GM23338 (cell line): ENCODE results near the gene NMBR. TPM values are rescaled to one million over a fixed set of nuclear protein-coding genes. Genes with fewer than 3 reads are reported as not detected.

Experiments used
- ATAC-seq: fragments of 200-7000 bp; cut with Tn5 transposase; 3 replicates; pipeline ENCODE4 v1.9.1; 2020
- DNase-seq: peaks from one replicate; pipeline ENCODE4 v3.0.0-alpha.2; 2015; ENCODE audit warnings: low spot score
- H2AFZ ChIP-seq: fragments of 200-600 bp; sonication (generic); 2 replicates; pipeline ENCODE4 v1.8.0; 2016; ENCODE audit warnings: antibody characterized with exemption, mild to moderate bottlenecking, moderate library complexity
- H3F3A ChIP-seq: fragments of 200-600 bp; sonication (generic); replicated peaks from 2 replicates; pipeline ENCODE4 v1.8.0; 2017; ENCODE audit warnings: antibody characterized with exemption, mixed run types, low read depth
- H3K27ac ChIP-seq: fragments of 200-600 bp; sonication (generic); 2 replicates; pipeline ENCODE4 v1.6.1; 2016; ENCODE audit warnings: low read depth
- H3K27me3 ChIP-seq: fragments of 200-600 bp; sonication (generic); 2 replicates; pipeline ENCODE4 v1.8.0; 2016; ENCODE audit warnings: mild to moderate bottlenecking, mixed run types, moderate library complexity; ENCODE audit not compliant: insufficient read depth
- H3K36me3 ChIP-seq: fragments of 200-600 bp; sonication (generic); 2 replicates; pipeline ENCODE4 v1.8.0; 2016; ENCODE audit warnings: mild to moderate bottlenecking; ENCODE audit not compliant: insufficient read depth
- H3K4me1 ChIP-seq: fragments of 200-600 bp; sonication (generic); 2 replicates; pipeline ENCODE4 v1.8.0; 2016; ENCODE audit warnings: mild to moderate bottlenecking, moderate library complexity; ENCODE audit not compliant: insufficient read depth
- H3K4me2 ChIP-seq: fragments of 200-600 bp; sonication (generic); 2 replicates; pipeline ENCODE4 v1.7.1; 2017; ENCODE audit warnings: mixed run types
- H3K4me3 ChIP-seq: fragments of 200-600 bp; sonication (generic); 2 replicates; pipeline ENCODE4 v1.6.1; 2016; ENCODE audit warnings: mixed run types
- H3K79me2 ChIP-seq: fragments of 200-600 bp; sonication (generic); replicated peaks from 2 replicates; pipeline ENCODE4 v1.8.0; 2017; ENCODE audit warnings: mild to moderate bottlenecking; ENCODE audit not compliant: insufficient read depth
- H3K9me2 ChIP-seq: fragments of 200-600 bp; sonication (generic); 2 replicates; pipeline ENCODE4 v1.8.0; 2017; ENCODE audit not compliant: insufficient read depth
- H4K20me1 ChIP-seq: fragments of 200-600 bp; sonication (generic); replicated peaks from 2 replicates; pipeline ENCODE4 v1.8.0; 2017; ENCODE audit warnings: mild to moderate bottlenecking; ENCODE audit not compliant: insufficient read depth
- H3K27ac Mint-ChIP-seq: 2 replicates; pipeline ENCODE4 v1.8.0; 2020; ENCODE audit warnings: inconsistent platforms, mild to moderate bottlenecking, moderate library complexity, mixed read lengths
- H3K27me3 Mint-ChIP-seq: 3 replicates; pipeline ENCODE4 v1.8.0; 2022; ENCODE audit warnings: low read depth, mild to moderate bottlenecking, moderate library complexity, mixed read lengths, inconsistent platforms; ENCODE audit not compliant: insufficient read depth, poor library complexity
- H3K36me3 Mint-ChIP-seq: 3 replicates; pipeline ENCODE4 v1.8.0; 2021; ENCODE audit warnings: low read depth, mild to moderate bottlenecking, inconsistent platforms, moderate library complexity, mixed read lengths
- H3K4me1 Mint-ChIP-seq: 3 replicates; pipeline ENCODE4 v1.8.0; 2020; ENCODE audit warnings: mild to moderate bottlenecking, inconsistent platforms, mixed read lengths
- H3K4me3 Mint-ChIP-seq: 3 replicates; pipeline ENCODE4 v1.8.0; 2021; ENCODE audit warnings: moderate library complexity, mild to moderate bottlenecking, inconsistent platforms, mixed read lengths
- H3K9me3 Mint-ChIP-seq: 3 replicates; pipeline ENCODE4 v1.8.0; 2020; ENCODE audit warnings: moderate library complexity, mild to moderate bottlenecking, inconsistent platforms, mixed read lengths
- CREB1 ChIP-seq: fragments of 250-450 bp; sonication (Bioruptor Pico); IDR thresholded peaks from 2 replicates; pipeline ENCODE4 v1.5.0; 2020; ENCODE audit warnings: low read depth, mild to moderate bottlenecking, moderate library complexity
- CTCF ChIP-seq, 2 experiments: fragments of 200-600 bp in 1 of 2; sonication (generic) in 1 of 2; conservative IDR thresholded peaks; 2 replicates each; pipeline versions ENCODE4 v1.5.1 to v1.6.1; 2016 to 2017; ENCODE audit warnings: antibody characterized with exemption in 2 of 2, low read depth in 2 of 2, mild to moderate bottlenecking in 2 of 2, moderate library complexity in 1 of 2
- ETS1 ChIP-seq: IDR thresholded peaks from 2 replicates; pipeline ENCODE4 v1.6.1; 2016; ENCODE audit warnings: antibody characterized with exemption
- EZH2 ChIP-seq: fragments of 200-600 bp; sonication (generic); IDR thresholded peaks from one replicate; pipeline ENCODE4 v1.8.0; 2017; ENCODE audit warnings: antibody characterized with exemption, mild to moderate bottlenecking, low read depth; ENCODE audit not compliant: unreplicated experiment
- EZH2phosphoT487 ChIP-seq: fragments of 200-600 bp; sonication (generic); IDR thresholded peaks from one replicate; pipeline ENCODE4 v1.8.1; 2018; ENCODE audit warnings: antibody characterized with exemption; ENCODE audit not compliant: unreplicated experiment
- JUNB ChIP-seq: IDR thresholded peaks from one replicate; pipeline ENCODE4 v1.6.1; 2016; ENCODE audit warnings: antibody characterized with exemption; ENCODE audit not compliant: unreplicated experiment
- NANOG ChIP-seq: IDR thresholded peaks from 2 replicates; pipeline ENCODE4 v1.6.1; 2016; ENCODE audit warnings: antibody characterized with exemption, borderline replicate concordance
- POLR2AphosphoS5 ChIP-seq: IDR thresholded peaks from 2 replicates; pipeline ENCODE4 v1.6.1; 2016; ENCODE audit warnings: antibody characterized with exemption, low read depth
- REST ChIP-seq: IDR thresholded peaks from one replicate; pipeline ENCODE4 v1.6.1; 2018; ENCODE audit warnings: antibody characterized with exemption; ENCODE audit not compliant: unreplicated experiment
- STAT1 ChIP-seq: IDR thresholded peaks from one replicate; pipeline ENCODE4 v1.6.1; 2016; ENCODE audit warnings: antibody characterized with exemption; ENCODE audit not compliant: unreplicated experiment
- ZNF114 ChIP-seq: fragments of 250-450 bp; sonication (Bioruptor Pico); IDR thresholded peaks from 2 replicates; pipeline ENCODE4 v1.5.0; 2020; ENCODE audit warnings: mild to moderate bottlenecking, moderate library complexity
- ZNF462 ChIP-seq: fragments of 250-450 bp; sonication (Bioruptor Pico); IDR thresholded peaks from 2 replicates; pipeline ENCODE4 v1.5.0; 2020; ENCODE audit warnings: mild to moderate bottlenecking, moderate library complexity
- polyA plus RNA-seq: library from polyadenylated mRNA; unstranded; fragments of >200 nt; fragmentation: Nextera tagmentation; extraction: Ambion mirVana; gene quantifications from 2 replicates; pipeline ENCODE4 v1.2.1, GENCODE V29; 2016
- total RNA-seq: library from RNA; depleted of rRNA; stranded (reverse); fragments of >200 nt; shearing (Covaris generic); gene quantifications from 2 replicates; pipeline ENCODE4 v1.2.3, GENCODE V29; 2014

NMBR gene
- total and polyA plus RNA-seq, 2 experiments from 2014 or later = not detected

DNA sequence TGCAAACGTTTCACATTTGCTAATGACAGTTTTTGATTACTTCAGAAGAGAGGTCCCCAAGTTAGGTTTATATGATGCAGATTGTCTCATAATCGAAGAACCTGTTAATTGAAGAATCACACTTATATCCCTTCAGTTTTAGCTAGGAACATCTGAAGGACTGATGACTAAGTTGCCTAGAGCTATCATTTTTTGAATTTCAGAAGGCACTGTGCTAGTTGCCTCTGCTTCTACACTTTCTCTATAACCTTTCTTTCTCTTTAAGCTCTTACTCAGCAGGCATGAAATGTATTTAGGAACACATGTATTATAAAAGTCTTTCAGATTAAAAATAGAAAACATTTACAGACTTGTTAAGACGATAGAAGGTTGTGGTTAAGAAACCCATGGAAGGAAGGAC, 28.6 kb downstream of the NMBR start:
- Mint-ChIP-seq H3K9me3 (no peaks in the 10 kb centered on the region), H3K27me3 (peaks cover 1% of the 10 kb centered on the region), H3K4me1 (peaks cover 4% of the 10 kb centered on the region; the same call in 2 of the 3 replicates), H3K27ac (no peak overlapping the region), H3K36me3 (no peaks in the 10 kb centered on the region), H3K4me3 (no peak overlapping the region)
- Histone ChIP-seq H3K4me1 (no peaks in the 10 kb centered on the region), H3K27me3 (no peaks in the 10 kb centered on the region), H3K4me2 (no peak overlapping the region), H3K79me2 (no peaks in the 10 kb centered on the region), H2AFZ (no peak overlapping the region; the same call in 1 of the 2 replicates), H3K4me3 (no peak overlapping the region), H3K36me3 (no peaks in the 10 kb centered on the region), H3F3A (no peaks in the 10 kb centered on the region), H3K9me2 (no peaks in the 10 kb centered on the region), H3K27ac (no peak overlapping the region), H4K20me1 (no peaks in the 10 kb centered on the region)
- ATAC-seq (no peak), DNase-seq (no peak)
- no peak for TF ChIP-seq CREB1 (CRISPR knock-in tag)
- TF ChIP-seq ETS1 = no peak
- TF ChIP-seq JUNB = no peak
- TF ChIP-seq ZNF462 (CRISPR knock-in tag) = no peak
- TF ChIP-seq REST = no peak
- TF ChIP-seq CTCF (conservative IDR thresholded peaks at IDR 0.05; ENCODE audit: low read depth in 2 of 2) = no peak
- no peak for TF ChIP-seq POLR2AphosphoS5
- TF ChIP-seq NANOG = no peak
- TF ChIP-seq STAT1 = no peak
- no peak for TF ChIP-seq EZH2
- no peak for TF ChIP-seq EZH2phosphoT487
- TF ChIP-seq ZNF114 (CRISPR knock-in tag) = no peak
